Coronary artery (tissue), 2 donors: ENCODE measurements around the gene GTPBP4.

ENCODE experiments used
- DNase-seq: peaks from one replicate; pipeline ENCODE4 v3.0.0-alpha.2; 2017; ENCODE audit warnings: low spot score
- H3K27ac ChIP-seq, 2 donors: fragments of 200-600 bp; sonication (generic); one replicate each; pipeline ENCODE4 v1.5.1; 2016 to 2019
- H3K4me3 ChIP-seq: fragments of 200-600 bp; sonication (generic); 2 replicates; pipeline ENCODE4 v1.5.1; 2016; ENCODE audit warnings: mild to moderate bottlenecking, moderate library complexity
- TF ChIP-seq, protein P1 (sequence below): fragments of 200-600 bp; sonication (generic); IDR thresholded peaks from one replicate; pipeline ENCODE4 v1.5.1; 2019; ENCODE audit warnings: antibody characterized with exemption

GTPBP4 gene

DNA sequence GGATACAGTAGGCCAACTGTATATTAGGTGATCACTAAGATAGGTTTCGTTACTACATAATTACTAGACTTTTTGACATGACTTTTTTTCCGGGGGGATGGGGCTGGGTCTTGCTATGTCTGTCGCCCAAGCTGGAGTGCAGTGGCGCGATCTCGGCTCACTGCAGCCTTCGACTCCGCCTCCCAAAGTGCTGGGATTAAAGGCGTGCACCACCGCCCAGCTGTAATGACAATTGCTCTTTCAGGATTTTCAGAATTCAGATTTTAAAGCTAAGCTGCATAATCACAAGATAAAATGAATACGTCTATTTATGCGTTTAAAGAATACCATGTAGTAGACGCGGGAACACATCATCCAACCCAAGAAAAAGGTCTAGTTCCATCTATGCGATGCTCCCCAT lies 59.7 kb downstream of the GTPBP4 start:
- no peak for DNase-seq
- TF ChIP-seq, protein P1, sequence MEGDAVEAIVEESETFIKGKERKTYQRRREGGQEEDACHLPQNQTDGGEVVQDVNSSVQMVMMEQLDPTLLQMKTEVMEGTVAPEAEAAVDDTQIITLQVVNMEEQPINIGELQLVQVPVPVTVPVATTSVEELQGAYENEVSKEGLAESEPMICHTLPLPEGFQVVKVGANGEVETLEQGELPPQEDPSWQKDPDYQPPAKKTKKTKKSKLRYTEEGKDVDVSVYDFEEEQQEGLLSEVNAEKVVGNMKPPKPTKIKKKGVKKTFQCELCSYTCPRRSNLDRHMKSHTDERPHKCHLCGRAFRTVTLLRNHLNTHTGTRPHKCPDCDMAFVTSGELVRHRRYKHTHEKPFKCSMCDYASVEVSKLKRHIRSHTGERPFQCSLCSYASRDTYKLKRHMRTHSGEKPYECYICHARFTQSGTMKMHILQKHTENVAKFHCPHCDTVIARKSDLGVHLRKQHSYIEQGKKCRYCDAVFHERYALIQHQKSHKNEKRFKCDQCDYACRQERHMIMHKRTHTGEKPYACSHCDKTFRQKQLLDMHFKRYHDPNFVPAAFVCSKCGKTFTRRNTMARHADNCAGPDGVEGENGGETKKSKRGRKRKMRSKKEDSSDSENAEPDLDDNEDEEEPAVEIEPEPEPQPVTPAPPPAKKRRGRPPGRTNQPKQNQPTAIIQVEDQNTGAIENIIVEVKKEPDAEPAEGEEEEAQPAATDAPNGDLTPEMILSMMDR = no peak
- Histone ChIP-seq H3K27ac (peak overlapping the region; percentile 98 to 99), H3K4me3 (peak overlapping the region; percentile 89)

DNA sequence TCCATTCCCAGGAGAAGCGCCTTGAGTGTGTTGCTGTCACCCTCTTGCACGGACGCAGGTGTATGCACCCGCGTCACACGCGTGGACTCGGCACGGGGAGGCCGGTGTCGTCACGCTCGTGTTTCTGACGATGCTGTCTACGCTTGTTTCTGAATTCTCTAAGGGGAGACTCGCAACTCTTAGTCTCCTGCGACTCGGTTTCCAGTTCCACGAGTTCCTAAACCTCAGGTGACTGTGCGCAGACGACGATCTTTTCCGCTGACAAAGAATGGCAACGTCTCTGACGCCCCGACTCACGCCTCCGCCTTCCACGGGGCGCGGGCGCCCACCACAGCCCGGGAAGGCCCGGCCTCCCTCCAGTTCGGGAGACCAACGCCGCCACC lies 60.1 kb downstream of the GTPBP4 start:
- Histone ChIP-seq H3K4me3 (peak overlapping the region; percentile 89), H3K27ac (peak overlapping the region; percentile 98 to 99)
- TF ChIP-seq, protein P1 = no peak
- no peak for DNase-seq

DNA sequence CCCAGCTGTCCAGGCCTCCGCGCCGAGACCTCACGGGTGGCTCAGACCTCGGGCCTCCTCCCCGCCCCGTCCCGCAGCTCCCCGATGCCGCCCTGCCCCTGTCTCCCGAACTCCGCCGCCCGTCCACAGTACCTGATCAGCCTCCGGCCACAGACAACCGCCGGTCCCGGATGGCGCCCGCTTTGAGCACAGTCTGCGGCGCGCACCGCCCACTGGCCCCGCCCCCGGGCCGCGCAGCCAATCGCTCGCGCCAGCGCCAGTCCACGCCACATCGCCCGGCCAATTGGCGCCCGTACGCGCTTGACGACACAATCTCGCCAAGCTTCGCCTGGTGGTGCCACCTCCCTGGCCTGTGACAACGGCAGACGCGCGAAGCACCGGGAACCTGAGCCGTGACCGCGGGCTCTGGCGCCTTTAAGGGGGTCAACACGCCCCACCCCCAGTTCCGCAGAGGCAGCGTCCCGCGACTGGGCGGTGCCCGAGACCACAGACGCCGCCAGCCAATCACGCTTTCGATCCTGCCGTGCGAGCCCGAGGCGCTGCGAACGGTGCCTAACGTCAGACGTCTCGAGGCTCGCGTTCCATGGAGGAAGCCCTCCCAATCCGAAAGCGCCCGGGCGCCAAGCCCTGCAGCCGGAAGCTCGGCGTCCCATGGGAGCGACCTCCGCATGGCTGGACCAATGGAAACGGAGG lies 60.6 kb downstream of the GTPBP4 start, which contains the start of gene IDI1:
Gene IDI1 (minus strand): TSS at position 388 of the 693 bp plus-strand sequence. CDS start 116 bp downstream, at position 272.
- Histone ChIP-seq H3K4me3 (peak within 1 kb of the TSS; percentile 89), H3K27ac (peak within 1 kb of the TSS; percentile 98 to 99)
- TF ChIP-seq, protein P1 = no peak
- peak; percentile 99 for DNase-seq

DNA sequence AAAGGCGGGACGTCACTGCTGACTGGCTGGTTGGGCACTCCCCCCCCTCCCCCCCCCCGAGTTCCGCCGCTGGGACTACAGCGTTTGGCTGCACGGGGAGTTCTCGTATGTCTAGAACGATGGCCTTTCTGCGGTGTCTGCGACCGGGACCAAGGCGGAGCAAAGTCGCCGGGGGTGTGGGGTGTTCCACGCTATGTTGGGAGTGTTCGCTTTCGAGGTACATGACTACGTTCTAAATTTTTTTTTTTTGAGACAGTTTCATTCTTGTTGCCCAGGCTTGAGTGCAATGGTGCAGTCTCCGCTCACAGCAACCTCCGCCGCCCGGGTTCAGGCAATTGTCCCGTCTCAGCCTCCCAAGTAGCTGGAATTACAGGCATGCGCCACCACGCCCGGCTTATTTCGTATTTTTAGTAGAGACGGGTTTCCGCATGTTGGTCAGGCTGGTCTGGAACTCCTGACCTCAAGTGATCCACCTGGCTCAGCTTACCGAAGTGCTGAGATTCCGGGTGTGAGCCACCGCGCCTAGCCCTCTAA lies 61.3 kb downstream of the GTPBP4 start:
- Histone ChIP-seq H3K4me3 (peak overlapping the region; percentile 89), H3K27ac (peak overlapping the region; percentile 98 to 99)
- TF ChIP-seq, protein P1 = no peak
- no peak for DNase-seq

DNA sequence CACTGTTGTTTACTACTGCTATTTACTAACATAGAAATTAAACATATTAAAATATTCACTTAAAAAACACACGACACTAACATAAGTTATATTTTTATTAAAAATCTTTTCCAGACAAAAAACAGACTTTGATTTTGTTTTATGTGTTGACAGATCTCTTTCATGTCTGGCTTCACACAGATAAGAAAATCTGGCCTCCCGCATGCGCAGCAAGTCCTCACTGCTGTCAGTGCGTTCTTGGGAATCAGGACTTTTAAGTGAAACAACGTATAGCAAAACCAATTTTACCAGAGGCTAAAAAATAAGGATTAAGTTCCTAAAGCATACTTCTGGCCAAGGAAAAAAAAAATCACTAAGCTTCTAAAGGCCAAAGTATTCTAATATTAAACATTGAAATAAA lies 61.9 kb downstream of the GTPBP4 start:
- peak overlapping the region; percentile 89 for H3K4me3 ChIP-seq
- no peak for DNase-seq
- TF ChIP-seq, protein P1 = no peak
- H3K27ac ChIP-seq = peak overlapping the region; percentile 98 to 99

DNA sequence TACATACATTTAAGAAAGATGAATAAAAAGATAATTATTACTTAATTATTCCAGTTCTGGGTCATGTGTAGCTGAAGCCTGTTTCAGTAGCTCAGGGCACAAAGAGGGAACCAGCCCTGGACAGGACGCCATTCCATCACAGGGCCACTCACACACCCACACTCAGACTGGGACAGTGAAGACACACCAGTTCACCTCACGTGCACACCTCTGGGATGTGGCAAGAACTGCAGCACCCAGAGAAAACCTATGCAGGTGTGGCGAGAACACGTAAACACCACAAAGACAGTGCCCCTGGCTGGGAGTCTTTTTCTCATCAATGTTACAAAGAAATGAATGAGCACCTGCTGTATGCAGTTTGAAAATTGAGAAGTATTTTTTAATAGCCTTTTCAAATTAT lies 62.3 kb downstream of the GTPBP4 start:
- Histone ChIP-seq H3K27ac (peak overlapping the region in 1 of 2 donors; percentile 98), H3K4me3 (no peak overlapping the region)
- DNase-seq = no peak
- TF ChIP-seq, protein P1 = no peak

DNA sequence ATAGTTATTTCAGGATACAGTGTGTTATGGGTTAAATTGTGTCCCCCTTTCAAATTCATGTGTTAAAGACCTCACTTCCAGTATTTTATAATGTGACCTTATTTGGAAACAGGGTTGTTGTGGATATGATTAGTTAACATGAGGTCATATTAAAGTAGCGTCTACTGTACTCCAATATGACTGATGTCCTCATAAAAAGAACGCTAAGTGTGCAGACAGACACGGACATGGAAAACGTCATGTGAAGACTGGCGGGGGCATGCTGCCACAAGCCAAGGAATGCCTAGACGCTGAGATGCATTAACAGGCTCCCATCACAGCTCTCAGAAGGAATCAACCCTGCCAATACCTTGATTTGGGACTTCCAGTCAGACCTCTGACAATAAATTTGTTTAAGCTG lies 66.5 kb downstream of the GTPBP4 start:
- DNase-seq = no peak
- no peak overlapping the region for H3K27ac ChIP-seq
- TF ChIP-seq, protein P1 = no peak
- H3K4me3 ChIP-seq = peak overlapping the region; percentile 41
